Transverse colon (tissue), 4 donors: ENCODE data around the gene EGF. TPM values are rescaled to one million over a fixed set of nuclear protein-coding genes. Genes with fewer than 3 reads are reported as not detected.

Experiments
- DNase-seq: peaks from one replicate; pipeline ENCODE4 v3.0.0-alpha.2; 2019
- H3K27ac ChIP-seq, 4 donors: fragments of 200-600 bp; sonication (generic); 2 replicates each; pipeline ENCODE4 v1.5.1; 2016 to 2018; ENCODE audit warnings: inconsistent platforms in 4 of 4
- H3K27me3 ChIP-seq: fragments of 200-600 bp; sonication (generic); 2 replicates; pipeline ENCODE4 v1.5.1; 2017; ENCODE audit warnings: inconsistent platforms
- H3K36me3 ChIP-seq, 4 donors: fragments of 200-600 bp; sonication (generic); 2 replicates each; pipeline ENCODE4 v1.5.1; 2017 to 2019; ENCODE audit warnings: inconsistent platforms in 4 of 4
- H3K4me1 ChIP-seq, 4 donors: fragments of 200-600 bp; sonication (generic); 2 replicates each; pipeline ENCODE4 v1.5.1; 2017 to 2020; ENCODE audit warnings: inconsistent platforms in 4 of 4
- H3K4me3 ChIP-seq, 4 donors: fragments of 200-600 bp; sonication (generic); 1 replicate in 1 of 4; 2 replicates in 3 of 4; pipeline versions ENCODE4 v1.5.1 to v1.6.1; 2017 to 2019; ENCODE audit warnings: inconsistent platforms in 4 of 4
- H3K9me3 ChIP-seq, 2 donors: fragments of 200-600 bp; sonication (generic); 2 replicates each; pipeline ENCODE4 v1.5.1; 2017 to 2019; ENCODE audit warnings: inconsistent platforms in 2 of 2
- EP300 ChIP-seq: sonication (generic); formaldehyde crosslinking; IDR thresholded peaks from one replicate; pipeline ENCODE4 v1.6.1; 2017; ENCODE audit warnings: antibody characterized with exemption, low read depth
- POLR2A ChIP-seq: fragments of 450-650 bp; IDR thresholded peaks from one replicate; pipeline ENCODE4 v1.6.1; 2016; ENCODE audit warnings: antibody characterized with exemption, mild to moderate bottlenecking, moderate library complexity
- POLR2AphosphoS5 ChIP-seq, 3 donors: sonication (generic); formaldehyde crosslinking; IDR thresholded peaks; one replicate each; pipeline ENCODE4 v1.6.1; 2016; ENCODE audit warnings: antibody characterized with exemption in 3 of 3
- WGBS, 2 donors: methylation state at CpG; one replicate each; pipeline ENCODE4 v1.1.5; 2018; ENCODE audit warnings: low coverage in 1 of 2; 5-methylcytosine and 5-hydroxymethylcytosine counted together
- in situ Hi-C, 4 donors: fragments of 200-750 bp; cut with MboI; loops; one replicate each; pipeline versions ENCODE4 v1.15.0 to v1.15.1; 2017; ENCODE audit warnings: low sequenced_read_pairs in 3 of 4, low pct_ligation_motif_present in 1 of 4, low pct_unique_long_range_greater_than_20kb in 1 of 4
- intact Hi-C: fragments of 100-400 bp; cut with DNase I; formaldehyde crosslinking; loops from one replicate; pipeline ENCODE4 v1.15.1; 2023; ENCODE audit warnings: low total_unique reads
- total RNA-seq, 4 donors: library from RNA; depleted of rRNA; stranded (reverse); fragments of >200 nt; gene quantifications; one replicate each; pipeline ENCODE4 v1.1.0, GENCODE V29; 2016
- TF ChIP-seq, protein P1 (sequence below), 5 experiments: fragments of 200-600 bp in 3 of 5; fragments of 450-650 bp in 2 of 5; sonication (generic) in 3 of 5; IDR thresholded peaks; 1 replicate in 2 of 5; 2 replicates in 3 of 5; pipeline ENCODE4 v1.5.1; 2016 to 2017; ENCODE audit warnings: antibody characterized with exemption in 5 of 5, inconsistent platforms in 3 of 5, mild to moderate bottlenecking in 2 of 5, moderate library complexity in 1 of 5

Gene EGF
- total RNA-seq, 4 donors from 2014 or later: 0.79 to 3.1 (median 1.1) TPM

DNA sequence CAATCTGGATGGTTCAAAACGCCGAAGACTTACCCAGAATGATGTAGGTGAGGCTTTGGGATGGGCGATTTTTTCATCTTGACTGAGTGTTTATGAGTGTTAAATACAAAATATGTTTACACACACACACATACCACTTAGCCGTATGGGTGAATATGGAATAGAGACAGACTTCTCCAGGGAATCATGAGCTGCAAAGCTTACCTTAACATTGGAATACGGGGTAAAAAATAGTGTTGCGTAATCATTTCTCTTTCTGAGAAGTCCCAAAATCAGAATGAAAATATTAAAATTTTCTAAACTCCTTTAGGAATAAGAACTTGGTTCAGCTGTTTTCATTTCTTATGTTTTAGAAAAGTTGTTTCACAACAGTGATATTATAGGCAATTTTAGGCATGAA is 63.5 kb downstream of the EGF start:
- Histone ChIP-seq H3K36me3 (no peaks in the 10 kb centered on the region), H3K4me1 (peaks cover 0 to 21% (median 1%) of the 10 kb centered on the region in 4 donors), H3K27ac (no peak overlapping the region), H3K9me3 (no peaks in the 10 kb centered on the region), H3K4me3 (no peak overlapping the region), H3K27me3 (no peaks in the 10 kb centered on the region)
- DNase-seq: no peak
- intact Hi-C loops (loop anchor here (10.0 kb wide), 1 partner anchor 551 kb away; no protein-coding TSS in a partner anchor), in situ Hi-C loops (loop anchor here in 3 of 4 donors (10.0 kb wide), 1 partner anchor 551 kb away; no protein-coding TSS in a partner anchor)
- no peak for TF ChIP-seq EP300
- no peak for TF ChIP-seq POLR2A
- TF ChIP-seq, protein P1, sequence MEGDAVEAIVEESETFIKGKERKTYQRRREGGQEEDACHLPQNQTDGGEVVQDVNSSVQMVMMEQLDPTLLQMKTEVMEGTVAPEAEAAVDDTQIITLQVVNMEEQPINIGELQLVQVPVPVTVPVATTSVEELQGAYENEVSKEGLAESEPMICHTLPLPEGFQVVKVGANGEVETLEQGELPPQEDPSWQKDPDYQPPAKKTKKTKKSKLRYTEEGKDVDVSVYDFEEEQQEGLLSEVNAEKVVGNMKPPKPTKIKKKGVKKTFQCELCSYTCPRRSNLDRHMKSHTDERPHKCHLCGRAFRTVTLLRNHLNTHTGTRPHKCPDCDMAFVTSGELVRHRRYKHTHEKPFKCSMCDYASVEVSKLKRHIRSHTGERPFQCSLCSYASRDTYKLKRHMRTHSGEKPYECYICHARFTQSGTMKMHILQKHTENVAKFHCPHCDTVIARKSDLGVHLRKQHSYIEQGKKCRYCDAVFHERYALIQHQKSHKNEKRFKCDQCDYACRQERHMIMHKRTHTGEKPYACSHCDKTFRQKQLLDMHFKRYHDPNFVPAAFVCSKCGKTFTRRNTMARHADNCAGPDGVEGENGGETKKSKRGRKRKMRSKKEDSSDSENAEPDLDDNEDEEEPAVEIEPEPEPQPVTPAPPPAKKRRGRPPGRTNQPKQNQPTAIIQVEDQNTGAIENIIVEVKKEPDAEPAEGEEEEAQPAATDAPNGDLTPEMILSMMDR (IDR thresholded peaks at IDR 0.05): no peak
- no peak for TF ChIP-seq POLR2AphosphoS5 (IDR thresholded peaks at IDR 0.05)
- WGBS, 2 donors: 82 to 83% methylated on average over 6 of the region's 6 CpGs

DNA sequence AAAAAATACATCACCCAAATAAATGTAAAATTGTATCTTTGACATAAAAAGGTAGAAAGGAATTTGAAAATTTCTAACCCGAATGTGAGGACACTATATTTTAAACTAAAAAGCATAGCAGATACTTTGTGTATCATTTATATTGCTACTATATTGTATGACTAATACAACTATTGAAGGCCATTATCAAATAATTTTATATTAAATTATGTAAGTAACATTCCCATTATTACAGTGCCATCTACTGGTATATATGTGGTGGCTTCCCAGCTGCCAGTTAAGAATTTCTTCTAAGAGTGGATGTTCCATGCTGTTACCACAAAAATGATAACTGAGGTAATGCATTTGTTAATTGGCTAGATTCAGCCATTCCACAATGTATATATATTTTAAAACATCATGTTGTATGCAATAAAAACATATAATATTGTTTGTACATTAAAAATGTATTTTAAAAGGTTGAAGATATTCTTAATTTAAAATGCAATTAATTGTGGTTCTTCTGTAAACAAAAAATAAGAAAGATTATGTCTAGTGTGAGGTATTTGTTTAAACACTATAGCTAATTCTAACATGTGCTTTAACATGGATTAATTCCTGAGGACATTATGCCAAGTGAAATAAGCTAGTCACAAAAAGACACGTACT is 65.3 kb downstream of the EGF start:
- in situ Hi-C loops: loop anchor here in 3 of 4 donors (10.0 kb wide), 1 partner anchor 553 kb away; no protein-coding TSS in a partner anchor
- no peak overlapping the region for H3K4me3 ChIP-seq
- 77 to 82% methylated on average over 2 of the region's 2 CpGs for WGBS, 2 donors
- H3K4me1 ChIP-seq: peaks cover 0 to 9% (median 0%) of the 10 kb centered on the region in 4 donors
- no peak for TF ChIP-seq POLR2AphosphoS5 (IDR thresholded peaks at IDR 0.05)
- TF ChIP-seq, protein P1 (IDR thresholded peaks at IDR 0.05): peak; percentile 53 to 69 (median 60)
- no peaks in the 10 kb centered on the region for H3K27me3 ChIP-seq
- no peaks in the 10 kb centered on the region for H3K9me3 ChIP-seq
- intact Hi-C loops: loop anchor here (10.0 kb wide), 1 partner anchor 553 kb away; no protein-coding TSS in a partner anchor
- DNase-seq: no peak
- no peaks in the 10 kb centered on the region for H3K36me3 ChIP-seq
- no peak overlapping the region for H3K27ac ChIP-seq

DNA sequence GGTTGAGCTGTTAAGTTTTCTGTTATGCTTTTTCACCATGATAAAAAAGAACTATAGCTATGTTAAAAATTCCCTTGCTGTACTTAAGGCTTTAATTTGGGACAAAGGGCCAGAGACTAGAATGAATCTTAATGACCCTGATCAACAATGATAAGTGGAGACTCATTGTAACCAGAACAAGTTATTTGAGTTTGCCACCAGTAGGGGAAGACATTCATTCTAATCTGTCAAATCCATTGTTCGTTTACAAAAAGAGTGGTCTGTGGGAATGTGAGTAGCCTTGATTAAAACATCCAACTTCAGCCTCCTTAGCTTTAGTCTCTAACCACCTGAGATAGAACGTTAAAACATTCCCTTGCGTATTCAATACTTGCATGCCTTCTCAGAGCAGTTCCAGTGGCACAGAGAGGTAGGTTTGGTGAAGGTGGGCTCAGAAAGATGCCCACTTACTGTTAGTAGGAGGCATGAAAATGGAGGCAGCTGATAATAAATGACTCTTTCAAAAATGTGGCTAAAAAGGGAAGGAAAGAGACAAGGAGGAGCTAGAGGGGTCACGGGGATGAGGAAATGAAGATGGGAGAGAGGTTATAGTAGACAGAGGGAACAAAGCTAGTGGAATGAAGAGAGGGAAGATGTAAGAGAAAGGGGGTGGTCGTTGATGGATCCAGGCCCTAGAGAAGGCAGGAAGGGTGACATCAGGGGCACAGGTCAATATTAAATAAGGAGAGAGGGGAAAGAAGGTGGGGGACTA is 66.2 kb downstream of the EGF start:
- Histone ChIP-seq H3K27ac (no peak overlapping the region), H3K27me3 (no peaks in the 10 kb centered on the region), H3K9me3 (no peaks in the 10 kb centered on the region), H3K4me1 (peaks cover 0 to 1% (median 0%) of the 10 kb centered on the region in 4 donors), H3K36me3 (no peaks in the 10 kb centered on the region), H3K4me3 (no peak overlapping the region)
- WGBS, 2 donors: 51 to 56% methylated on average over 5 of the region's 5 CpGs
- intact Hi-C loops (loop anchor here (10.0 kb wide), 1 partner anchor 554 kb away; no protein-coding TSS in a partner anchor), in situ Hi-C loops (loop anchor here in 3 of 4 donors (10.0 kb wide), 1 partner anchor 554 kb away; no protein-coding TSS in a partner anchor)
- DNase-seq: no peak
- TF ChIP-seq POLR2AphosphoS5 (IDR thresholded peaks at IDR 0.05) (no peak), EP300 (no peak), POLR2A (no peak)
- TF ChIP-seq, protein P1 (IDR thresholded peaks at IDR 0.05): no peak
